HG03064 (cell line): ENCODE measurements around the gene CYB561.
"Not testable (repeated sequence)": the region's sequence is repeated elsewhere in the genome, so short reads cannot be mapped to it uniquely, and the experiment has no call there.

Experiments
- ATAC-seq: cut with Tn5 transposase; IDR thresholded peaks from one replicate; pipeline ENCODE4 v1.9.1; 2021; ENCODE audit warnings: low read depth; ENCODE audit not compliant: unreplicated experiment

The CYB561 gene

DNA sequence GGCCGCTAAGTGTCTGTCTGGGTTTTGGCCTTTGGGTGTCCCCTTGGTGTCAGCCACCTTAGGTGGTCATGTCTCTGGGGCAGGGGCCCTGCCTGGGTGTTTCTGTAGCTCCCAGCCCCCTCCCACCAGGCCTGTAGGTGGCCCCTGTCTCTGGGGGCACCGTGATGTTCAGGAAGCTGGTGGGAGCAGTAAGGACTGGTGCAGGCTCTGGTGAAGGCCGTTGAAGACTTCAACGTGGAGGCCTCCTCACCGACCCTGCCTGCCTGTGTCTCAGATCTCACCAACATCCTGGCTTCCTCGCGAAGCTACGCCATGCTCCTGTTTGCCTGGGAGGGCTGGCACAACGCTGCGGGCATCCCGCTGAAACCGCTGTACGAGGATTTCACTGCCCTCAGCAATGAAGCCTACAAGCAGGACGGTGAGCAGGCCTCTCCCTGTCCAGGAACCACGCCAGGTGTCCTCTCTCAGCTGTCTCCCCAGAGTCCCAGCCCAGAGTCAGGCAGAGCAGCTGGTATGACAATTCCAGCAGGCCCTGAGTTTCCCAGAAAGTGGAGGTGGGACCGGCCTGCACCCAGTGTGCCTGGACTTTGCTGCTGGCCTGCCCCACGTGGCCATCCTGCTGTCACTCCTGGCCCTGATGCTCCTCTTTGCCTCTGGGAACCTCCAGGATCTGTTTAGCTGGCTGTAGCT lies 33.5 kb upstream of the CYB561 start:
- no peak for ATAC-seq

GRCh38 chr17:63478814-63479494 lies 32.8 kb upstream of the CYB561 start:
- ATAC-seq: peak; percentile 59

GRCh38 chr17:63477480-63478440 lies 31.7 kb upstream of the CYB561 start:
- ATAC-seq: no peak

DNA sequence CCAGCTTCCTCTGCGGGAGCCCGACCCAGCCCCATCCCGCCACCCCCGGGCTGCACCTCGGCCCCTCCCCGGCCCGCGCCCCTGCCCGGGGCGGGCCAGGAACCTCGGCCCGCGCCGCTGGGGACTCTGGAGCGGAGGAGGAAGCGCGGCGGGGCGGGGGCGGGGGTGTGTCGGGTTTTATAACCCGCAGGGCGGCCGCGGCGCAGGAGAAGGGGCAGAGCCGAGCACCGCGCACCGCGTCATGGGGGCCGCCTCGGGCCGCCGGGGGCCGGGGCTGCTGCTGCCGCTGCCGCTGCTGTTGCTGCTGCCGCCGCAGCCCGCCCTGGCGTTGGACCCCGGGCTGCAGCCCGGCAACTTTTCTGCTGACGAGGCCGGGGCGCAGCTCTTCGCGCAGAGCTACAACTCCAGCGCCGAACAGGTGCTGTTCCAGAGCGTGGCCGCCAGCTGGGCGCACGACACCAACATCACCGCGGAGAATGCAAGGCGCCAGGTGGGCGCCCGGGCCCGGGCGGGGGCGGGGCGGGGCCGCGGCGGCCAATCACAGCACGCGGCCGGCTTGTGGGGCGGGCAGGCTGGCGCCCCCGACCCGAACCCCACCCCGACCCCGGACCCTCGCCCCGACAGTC lies 30.9 kb upstream of the CYB561 start, which contains the start of gene ACE:
Gene ACE, plus strand, starts transcription at position 208 of the 626 bp plus-strand sequence. Its CDS starts 34 bp downstream, at position 242.
- ATAC-seq: no peak

GRCh38 chr17:63476459-63476853 lies 30.4 kb upstream of the CYB561 start:
- no peak for ATAC-seq

DNA sequence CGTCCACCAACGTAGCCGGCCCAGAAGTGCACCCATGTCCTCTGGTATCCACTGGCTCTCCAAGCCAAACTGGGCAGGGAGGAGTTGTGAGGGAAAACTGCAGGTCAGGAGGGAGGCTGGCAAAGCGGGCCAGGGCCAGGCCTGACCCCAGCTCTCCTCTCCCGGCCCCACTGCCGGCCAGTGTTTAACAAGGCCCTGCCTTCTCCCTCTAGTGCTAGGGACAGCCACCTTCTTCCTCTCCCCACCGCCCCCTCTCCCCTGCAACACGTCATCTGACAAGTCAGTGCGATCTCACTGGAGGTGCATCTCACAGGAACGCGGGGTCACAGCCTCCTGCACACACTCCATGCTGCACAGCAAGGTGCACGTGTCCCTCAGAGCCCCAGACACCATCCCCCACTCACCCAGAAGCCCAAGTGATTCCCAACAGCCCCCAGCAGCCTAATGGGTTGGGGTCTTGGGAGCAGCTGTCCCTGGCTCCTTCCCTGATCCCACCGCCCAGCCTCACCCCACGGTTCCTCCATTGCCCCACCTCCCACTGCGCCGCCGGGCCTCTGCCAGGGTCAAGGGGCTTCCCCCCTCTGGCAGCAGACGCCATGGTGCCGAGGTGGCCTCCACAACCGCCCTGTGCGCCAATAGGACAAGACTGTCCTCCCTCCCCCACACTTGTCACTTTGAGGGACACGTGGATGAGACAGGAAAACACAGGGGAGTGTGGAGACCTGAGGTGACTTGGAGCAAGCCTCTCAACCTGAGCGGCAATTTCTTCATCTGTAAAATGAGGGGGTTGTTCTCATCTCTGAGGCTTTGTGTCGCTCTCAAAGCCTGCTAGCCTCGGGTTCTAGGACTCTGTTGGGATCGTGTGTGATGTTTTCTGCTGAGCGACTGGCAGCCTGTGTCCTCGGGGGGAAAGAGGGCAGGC lies 29.6 kb upstream of the CYB561 start:
- no peak for ATAC-seq

DNA sequence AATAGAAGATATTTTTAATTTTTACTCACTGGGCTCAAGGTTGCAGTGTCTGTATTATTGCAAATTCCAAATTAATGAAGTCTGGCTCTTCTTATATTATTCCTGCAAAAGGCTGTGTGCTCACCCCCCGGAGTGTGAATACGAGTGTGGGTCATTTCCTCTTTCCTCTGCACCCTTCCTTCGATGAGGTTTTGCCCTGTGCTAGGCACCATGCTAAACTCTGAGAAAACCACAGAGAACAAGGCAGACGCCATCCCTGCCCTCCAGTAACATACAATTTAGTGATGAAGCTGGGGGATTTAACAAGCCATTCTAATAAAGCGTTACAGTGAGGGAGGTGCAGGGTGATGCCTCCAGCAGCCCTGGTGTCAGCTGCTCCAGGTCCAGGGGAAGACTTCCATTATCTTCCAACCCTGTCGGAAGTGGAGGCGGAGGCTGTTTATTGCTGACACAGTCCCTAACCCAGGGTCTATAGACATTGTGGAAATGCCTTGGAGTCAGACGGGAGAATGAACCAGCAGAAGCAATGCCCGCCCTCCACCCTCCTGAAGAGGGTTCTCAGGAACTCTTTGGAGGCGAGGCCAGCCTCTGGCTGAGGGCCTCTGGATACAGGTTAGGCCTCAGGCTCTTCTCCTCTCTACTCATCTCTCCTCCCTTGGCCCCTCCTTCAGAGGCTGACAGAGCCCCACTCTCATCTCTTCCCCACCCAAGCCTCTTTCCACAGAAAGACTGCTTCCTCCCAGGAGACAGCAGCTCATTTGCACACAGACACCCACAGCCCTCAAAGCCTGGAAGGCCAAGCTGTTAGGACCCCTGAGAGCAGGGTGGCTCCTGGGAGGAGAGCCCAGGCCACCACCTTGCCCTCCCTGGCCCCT lies 28.7 kb upstream of the CYB561 start:
- no peak for ATAC-seq

DNA sequence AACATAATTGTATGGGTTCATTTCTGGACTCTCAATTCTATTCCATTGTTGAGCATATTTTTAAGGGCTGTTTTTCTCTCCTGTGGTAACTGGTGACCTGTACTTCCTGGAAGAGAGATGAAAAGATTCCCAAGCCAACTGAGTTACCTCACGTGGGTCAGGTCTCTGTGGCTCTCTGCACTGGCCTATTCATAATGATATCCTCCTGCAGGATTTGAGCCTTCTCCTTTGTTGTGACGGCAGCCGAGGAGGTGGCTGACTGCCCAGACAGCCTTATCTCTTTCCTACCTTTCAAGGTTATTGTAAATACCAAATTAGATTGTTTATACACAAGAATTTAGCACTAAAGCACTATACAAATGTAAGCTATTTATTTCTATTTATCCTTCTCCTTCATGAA lies 28.1 kb upstream of the CYB561 start:
- ATAC-seq: no peak

- not testable (repeated sequence) for ATAC-seq
These were observed 22.0 kb upstream of the CYB561 start for GRCh38 chr17:63468099-63468498.

- ATAC-seq: no peak
These were observed 18.7 kb upstream of the CYB561 start for GRCh38 chr17:63464691-63465236.

DNA sequence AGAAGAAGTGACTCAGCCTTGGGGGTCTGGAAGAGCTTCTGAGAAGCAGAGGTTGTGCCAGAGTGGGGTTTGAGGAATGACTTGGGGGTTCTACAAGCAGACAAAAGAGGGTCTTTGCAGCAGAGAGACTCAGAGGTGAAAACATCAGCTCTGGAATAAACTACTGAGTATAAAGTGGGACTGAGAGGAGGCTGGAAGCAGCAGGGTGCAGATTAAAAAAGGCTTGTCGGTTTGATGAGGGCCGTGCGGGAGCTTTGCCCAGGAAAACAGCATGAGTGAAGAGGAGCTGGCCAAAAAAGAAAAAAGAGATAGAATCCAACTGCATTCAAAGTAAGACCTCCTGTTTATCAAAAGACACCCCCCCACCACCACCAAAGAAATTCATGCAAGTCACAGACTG lies 17.7 kb upstream of the CYB561 start:
- ATAC-seq: no peak

DNA sequence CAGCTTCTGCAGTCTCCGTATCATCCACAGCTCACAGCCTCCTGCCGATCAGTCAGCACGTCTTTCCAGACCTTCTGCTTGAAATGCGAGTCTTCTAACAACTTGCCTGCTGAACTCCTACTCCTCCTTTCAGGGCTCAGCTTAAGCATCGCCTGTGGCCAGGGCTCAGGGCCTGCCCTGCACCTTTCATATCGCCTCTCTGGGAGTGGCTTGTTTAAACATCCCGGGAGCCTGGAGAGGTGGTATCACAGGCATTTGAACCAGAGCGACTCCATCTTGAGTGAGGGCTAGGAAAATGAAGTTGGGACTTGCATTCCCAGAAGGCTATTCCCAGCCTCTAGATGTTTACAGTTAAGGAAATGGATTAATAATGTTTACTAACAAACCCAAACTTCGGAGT lies 13.9 kb upstream of the CYB561 start:
- ATAC-seq: no peak

- no peak for ATAC-seq
These were observed 12.4 kb upstream of the CYB561 start for GRCh38 chr17:63458478-63458877.

DNA sequence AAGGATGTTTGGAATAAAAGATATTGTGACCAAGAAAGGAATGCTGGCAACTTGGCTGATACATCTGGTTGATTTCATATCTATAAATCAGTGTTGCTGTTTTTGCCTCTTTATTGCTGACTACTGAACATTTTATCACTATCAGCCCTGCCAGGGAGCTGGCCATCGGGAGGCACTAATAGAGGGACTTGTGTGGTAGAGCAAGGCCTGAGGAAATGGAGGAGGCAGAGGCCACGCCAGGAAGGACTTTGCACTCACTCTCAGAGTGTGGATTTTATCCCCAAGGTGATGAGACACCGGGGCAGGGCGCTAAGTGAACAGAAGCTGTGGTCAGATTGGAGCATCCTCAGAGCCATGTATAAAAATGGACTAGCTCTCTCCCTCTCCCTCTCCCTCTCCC lies 9.3 kb upstream of the CYB561 start:
- no peak for ATAC-seq

GRCh38 chr17:63454915-63455314 lies 8.8 kb upstream of the CYB561 start:
- ATAC-seq: no peak

- not testable (repeated sequence) for ATAC-seq
These were observed 8.3 kb upstream of the CYB561 start for GRCh38 chr17:63454357-63454756.

- no peak for ATAC-seq
These were observed 7.0 kb upstream of the CYB561 start for GRCh38 chr17:63452962-63453551.
